Heart left ventricle (tissue), 16 donors: ENCODE data around the gene ZNF512B. TPM values are rescaled to one million over a fixed set of nuclear protein-coding genes. Genes with fewer than 3 reads are reported as not detected.
A peak's percentile ranks its signal among the peaks of the same experiment; 100 is the strongest.
"Not testable (repeated sequence)": the region's sequence is repeated elsewhere in the genome, so short reads cannot be mapped to it uniquely, and the experiment has no call there.

Experiments
- ATAC-seq, 4 donors: fragments of 200-7000 bp; cut with Tn5 transposase; one replicate each; pipeline ENCODE4 v1.9.1; 2020 to 2022; ENCODE audit warnings: moderate library complexity in 4 of 4, mild to moderate bottlenecking in 3 of 4, moderate number of reproducible peaks in 1 of 4
- DNase-seq, 5 donors: peaks; one replicate each; pipeline ENCODE4 v3.0.0-alpha.2; 2020
- H3K27ac ChIP-seq, 12 donors: fragments of 200-600 bp; sonication (generic) in 4 of 12; one replicate each; pipeline versions ENCODE4 v1.5.0 to v1.8.0; 2016 to 2022; ENCODE audit warnings: mild to moderate bottlenecking in 2 of 12
- H3K27me3 ChIP-seq, 9 donors: fragments of 200-600 bp; sonication (generic) in 2 of 9; one replicate each; pipeline versions ENCODE4 v1.5.1 to v1.8.0; 2016 to 2022; ENCODE audit warnings: mild to moderate bottlenecking in 3 of 9
- H3K36me3 ChIP-seq, 9 donors: fragments of 200-600 bp; sonication (generic) in 2 of 9; one replicate each; pipeline versions ENCODE4 v1.5.0 to v1.8.0; 2018 to 2022; ENCODE audit warnings: mild to moderate bottlenecking in 2 of 9
- H3K4me1 ChIP-seq, 12 donors: fragments of 200-600 bp; sonication (generic) in 4 of 12; one replicate each; pipeline versions ENCODE4 v1.5.0 to v1.8.0; 2016 to 2022; ENCODE audit warnings: mild to moderate bottlenecking in 3 of 12
- H3K4me3 ChIP-seq, 12 donors: fragments of 200-600 bp; sonication (generic) in 4 of 12; one replicate each; pipeline versions ENCODE4 v1.5.0 to v1.8.0; 2017 to 2022; ENCODE audit warnings: mild to moderate bottlenecking in 9 of 12, moderate library complexity in 4 of 12
- H3K9me3 ChIP-seq, 12 donors: fragments of 200-600 bp; sonication (generic) in 4 of 12; one replicate each; pipeline versions ENCODE4 v1.5.0 to v1.8.0; 2016 to 2022; ENCODE audit warnings: mild to moderate bottlenecking in 1 of 12
- POLR2A ChIP-seq, 2 donors: fragments of 450-650 bp; IDR thresholded peaks; one replicate each; pipeline ENCODE4 v1.6.1; 2017; ENCODE audit warnings: antibody characterized with exemption in 2 of 2, mild to moderate bottlenecking in 2 of 2, moderate library complexity in 2 of 2
- WGBS, 4 donors: extraction: QIAGEN DNeasy Blood & Tissue Kit in 2 of 4; methylation state at CpG; one replicate each; pipeline versions ENCODE4 v1.1.5 to v1.1.7; 2013 to 2018; 5-methylcytosine and 5-hydroxymethylcytosine counted together
- intact Hi-C, 10 donors: fragments of 100-400 bp; cut with DNase I; formaldehyde crosslinking; loops; one replicate each; pipeline versions ENCODE4 v1.11.1 to v1.14.2; 2022
- polyA plus RNA-seq, 2 donors: library from polyadenylated mRNA; stranded (reverse); fragments of 200-250 nt; gene quantifications; one replicate each; pipeline ENCODE4 v1.2.3, GENCODE V29; 2013
- total RNA-seq, 9 donors: library from RNA; depleted of rRNA in 2 of 9; stranded (reverse); fragments of >200 nt in 2 of 9; fragmentation: NEBNext Ultra II Directional in 3 of 9; extraction: Animal tissue kit (Norgen Biotek cat#: 25700) in 3 of 9; gene quantifications; one replicate each; pipeline versions ENCODE4 v1.1.0 to v1.2.4, GENCODE V29; 2016 to 2023
- TF ChIP-seq, protein P1 (sequence below), 12 donors: fragments of 200-600 bp; sonication (generic) in 4 of 12; IDR thresholded peaks; one replicate each; pipeline versions ENCODE4 v1.5.0 to v1.8.0; 2018 to 2022; ENCODE audit warnings: antibody characterized with exemption in 12 of 12, mild to moderate bottlenecking in 5 of 12
- donor health status: ischemic (EF 13 %, LVEDD 7.1; RV severe dilation, severe dysfunction).
- donor health status: healthy with polysubstance abuse.
- donor health status: DM: no; HTN: yes; CAD: no.
- donor health status: DM: no; HTN: no; CAD: no.
- donor health status: ischemic (EF 25% LVEDD 6.9; RV normal size, moderate dysfunction).
- donor health status: ischemic (EF 25% LVEDD 5.7; RV mildly dilated, moderate dysfunction).
- donor health status: healthy.
- donor health status: DM: yes; HTN: yes; CAD: no.
- donor health status: ischemic (EF 35%, LVEDD 5.7; RV mildly dilated, moderate dysfunction).
- donor health status: nonischemic (EF 11% LVEDD 7.7; RV severe dilation, severe dysfunction).
- donor health status: DM: yes; HTN: yes; CAD: no.
- donor health status: PGD.
- donor health status: ischemic (EF 29% LVEDD 5.4; RV normal size, mild dysfunction).
- donor health status: nonischemic (EF 23%, LVEDD 6.1; RV moderate dilation, normal function).

Gene ZNF512B
- total and polyA plus RNA-seq, 11 donors: 7.3 to 15.9 (median 12.0) TPM

DNA sequence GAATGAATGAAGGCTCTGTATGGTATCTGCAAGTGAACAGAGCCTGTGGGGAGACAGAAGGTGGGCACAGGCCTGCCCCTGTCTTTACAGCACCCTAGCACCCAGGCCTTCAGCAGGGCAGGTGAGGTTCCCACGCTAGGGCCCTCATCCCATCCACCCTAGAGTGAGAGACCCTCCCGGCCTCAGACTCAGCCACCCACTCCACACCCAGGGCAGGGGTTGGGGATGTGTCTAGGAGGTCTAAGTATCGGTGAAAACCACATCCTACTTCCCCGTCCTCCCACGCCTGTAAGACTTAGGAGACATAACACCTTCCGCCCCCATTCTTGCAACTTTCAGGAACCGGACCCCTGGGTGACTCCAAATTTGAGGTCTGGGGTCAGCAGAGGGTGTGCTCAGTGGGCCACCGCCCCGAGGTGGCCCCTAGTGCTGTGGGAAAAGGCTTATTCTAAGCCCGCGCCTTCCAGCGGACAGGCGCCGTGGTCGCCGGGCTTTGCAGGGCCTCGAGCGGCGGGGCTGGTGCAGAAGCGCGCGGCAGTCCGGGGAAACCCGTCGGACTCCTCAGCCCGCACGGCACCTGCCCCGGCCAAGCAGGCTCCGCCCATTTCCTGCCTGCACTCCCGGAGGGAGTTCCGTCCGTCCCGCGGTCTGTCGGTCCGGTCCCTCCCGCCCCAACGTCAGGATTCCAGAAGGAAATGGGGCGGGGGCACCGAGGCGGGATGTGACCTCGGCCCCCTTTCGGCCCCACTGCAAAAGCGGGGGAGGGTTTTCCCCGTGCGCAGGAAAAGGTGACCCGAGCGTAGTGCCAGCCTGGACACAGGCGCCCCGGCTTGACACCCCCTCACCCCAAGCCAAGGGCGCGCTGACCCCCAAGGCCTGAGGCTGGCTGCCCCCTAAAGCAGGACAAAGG is 8.8 kb upstream of the ZNF512B start:
- Histone ChIP-seq H3K9me3 (no peaks in the 10 kb centered on the region), H3K36me3 (peaks cover 0 to 12% (median 7%) of the 10 kb centered on the region in 9 donors), H3K4me3 (peak overlapping the region; percentile 33 to 100 (median 62)), H3K27ac (peak overlapping the region; percentile 58 to 93 (median 83)), H3K27me3 (no peaks in the 10 kb centered on the region), H3K4me1 (peaks cover 7 to 53% (median 38%) of the 10 kb centered on the region in 12 donors)
- peak; percentile 81 to 88 (median 86) for DNase-seq
- intact Hi-C loops: loop anchor here in 7 of 10 donors (5.0 to 10.0 kb wide), 6 partner anchors 64 to 364 kb away; partner anchors contain the start of gene TNFRSF6B (in 1 of the 7)
- peak in 3 of 4 donors; percentile 25 to 56 (median 30) for ATAC-seq
- WGBS, 4 donors: 9 to 18% (median 12%) methylated on average over 26 to 52 of the region's 52 CpGs
- TF ChIP-seq POLR2A (IDR thresholded peaks at IDR 0.05): peak in 1 of 2 donors; percentile 20
- TF ChIP-seq, protein P1, sequence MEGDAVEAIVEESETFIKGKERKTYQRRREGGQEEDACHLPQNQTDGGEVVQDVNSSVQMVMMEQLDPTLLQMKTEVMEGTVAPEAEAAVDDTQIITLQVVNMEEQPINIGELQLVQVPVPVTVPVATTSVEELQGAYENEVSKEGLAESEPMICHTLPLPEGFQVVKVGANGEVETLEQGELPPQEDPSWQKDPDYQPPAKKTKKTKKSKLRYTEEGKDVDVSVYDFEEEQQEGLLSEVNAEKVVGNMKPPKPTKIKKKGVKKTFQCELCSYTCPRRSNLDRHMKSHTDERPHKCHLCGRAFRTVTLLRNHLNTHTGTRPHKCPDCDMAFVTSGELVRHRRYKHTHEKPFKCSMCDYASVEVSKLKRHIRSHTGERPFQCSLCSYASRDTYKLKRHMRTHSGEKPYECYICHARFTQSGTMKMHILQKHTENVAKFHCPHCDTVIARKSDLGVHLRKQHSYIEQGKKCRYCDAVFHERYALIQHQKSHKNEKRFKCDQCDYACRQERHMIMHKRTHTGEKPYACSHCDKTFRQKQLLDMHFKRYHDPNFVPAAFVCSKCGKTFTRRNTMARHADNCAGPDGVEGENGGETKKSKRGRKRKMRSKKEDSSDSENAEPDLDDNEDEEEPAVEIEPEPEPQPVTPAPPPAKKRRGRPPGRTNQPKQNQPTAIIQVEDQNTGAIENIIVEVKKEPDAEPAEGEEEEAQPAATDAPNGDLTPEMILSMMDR (IDR thresholded peaks at IDR 0.05): peak in 1 of 12 donors; percentile 1

DNA sequence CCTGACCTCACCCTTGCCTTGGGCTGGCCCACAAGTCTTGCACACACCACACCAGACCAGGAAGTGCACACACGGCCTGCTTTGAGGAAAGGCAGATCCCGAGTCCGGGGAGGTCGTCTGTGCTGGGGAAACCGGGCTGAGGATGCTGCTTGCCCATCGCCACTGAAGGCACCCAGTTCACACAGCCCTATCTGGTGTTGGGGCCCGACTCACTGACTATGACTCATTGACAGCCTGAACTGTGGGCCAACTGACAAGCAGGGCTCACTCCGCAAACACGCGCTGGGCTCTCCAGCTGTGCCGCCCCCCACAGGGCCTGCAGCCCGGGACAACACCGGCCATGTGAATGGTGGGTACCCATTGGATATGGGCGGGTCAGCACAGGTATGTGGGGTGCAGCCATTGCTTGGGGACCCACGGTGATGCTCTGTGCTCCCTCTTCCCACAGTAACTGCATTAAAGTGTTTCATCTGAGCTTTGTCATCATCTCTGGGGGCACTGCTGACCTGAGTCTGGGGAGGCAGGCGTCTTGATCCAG is 8.1 kb upstream of the ZNF512B start:
- TF ChIP-seq POLR2A (IDR thresholded peaks at IDR 0.05): no peak
- TF ChIP-seq, protein P1 (IDR thresholded peaks at IDR 0.05): no peak
- no peaks in the 10 kb centered on the region for H3K27me3 ChIP-seq
- no peaks in the 10 kb centered on the region for H3K9me3 ChIP-seq
- ATAC-seq: no peak
- H3K4me1 ChIP-seq: peaks cover 7 to 56% (median 40%) of the 10 kb centered on the region in 12 donors
- 71 to 80% (median 78%) methylated on average over 7 to 16 of the region's 16 CpGs for WGBS, 4 donors
- peak in 3 of 5 donors; percentile 16 to 48 (median 19) for DNase-seq
- peaks cover 0 to 4% (median under 1%) of the 10 kb centered on the region in 9 donors for H3K36me3 ChIP-seq
- peak overlapping the region in 3 of 12 donors; percentile 81 to 93 (median 88) for H3K27ac ChIP-seq
- intact Hi-C loops: loop anchor here in 7 of 10 donors (5.0 to 10.0 kb wide), 6 partner anchors 63 to 363 kb away; partner anchors contain the start of gene TNFRSF6B (in 1 of the 7)
- peak overlapping the region in 1 of 12 donors; percentile 97 for H3K4me3 ChIP-seq

DNA sequence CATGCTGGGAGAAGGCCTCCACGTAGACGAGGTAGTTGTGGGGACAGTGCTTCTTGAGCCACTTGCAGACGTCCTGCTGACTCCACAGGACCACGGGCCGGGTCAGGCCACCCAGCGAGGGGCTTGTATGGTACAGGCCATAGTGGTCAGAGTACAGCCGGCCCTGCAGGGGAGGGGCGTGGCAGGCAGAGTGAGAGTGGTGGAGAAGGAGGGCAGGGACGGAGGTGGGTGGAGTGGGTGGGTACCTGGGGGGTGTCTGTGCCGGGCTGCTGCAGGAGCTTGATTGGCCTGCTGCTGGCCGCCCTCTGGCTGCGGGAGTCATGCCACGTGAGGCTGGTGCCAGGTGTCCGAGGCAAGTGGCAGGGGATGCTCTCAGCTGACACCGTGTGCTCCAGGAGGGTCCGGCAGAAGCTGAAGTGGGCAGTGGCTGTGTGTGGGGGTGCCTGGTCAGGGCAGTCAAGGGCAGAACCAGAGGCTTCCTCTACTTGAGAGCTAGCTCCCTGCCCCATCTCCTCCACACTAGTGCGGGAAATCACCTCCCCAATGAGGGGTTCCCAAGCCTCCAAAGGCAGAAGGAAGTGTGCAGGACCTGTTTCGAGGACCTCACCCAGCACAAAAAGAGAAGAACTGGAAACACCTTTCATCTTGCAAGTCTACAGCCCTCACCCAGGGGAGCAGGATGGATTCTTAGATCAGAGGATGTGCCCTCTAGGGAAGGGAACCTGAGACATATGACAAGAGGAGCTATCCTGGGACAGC is 7.4 kb upstream of the ZNF512B start:
- DNase-seq (peak in 3 of 5 donors; percentile 8 to 60 (median 16)), ATAC-seq (no peak)
- 83 to 92% (median 89%) methylated on average over 17 to 18 of the region's 18 CpGs for WGBS, 4 donors
- intact Hi-C loops: loop anchor here in 7 of 10 donors (5.0 to 10.0 kb wide), 6 partner anchors 62 to 362 kb away; partner anchors contain the start of gene TNFRSF6B (in 1 of the 7)
- H3K27ac ChIP-seq: peak overlapping the region in 1 of 12 donors; percentile 88
- no peak overlapping the region for H3K4me3 ChIP-seq
- no peaks in the 10 kb centered on the region for H3K36me3 ChIP-seq
- peaks cover 7 to 50% (median 37%) of the 10 kb centered on the region in 12 donors for H3K4me1 ChIP-seq
- TF ChIP-seq, protein P1 (IDR thresholded peaks at IDR 0.05): no peak
- TF ChIP-seq POLR2A (IDR thresholded peaks at IDR 0.05): no peak
- H3K27me3 ChIP-seq: no peaks in the 10 kb centered on the region
- H3K9me3 ChIP-seq: no peaks in the 10 kb centered on the region

DNA sequence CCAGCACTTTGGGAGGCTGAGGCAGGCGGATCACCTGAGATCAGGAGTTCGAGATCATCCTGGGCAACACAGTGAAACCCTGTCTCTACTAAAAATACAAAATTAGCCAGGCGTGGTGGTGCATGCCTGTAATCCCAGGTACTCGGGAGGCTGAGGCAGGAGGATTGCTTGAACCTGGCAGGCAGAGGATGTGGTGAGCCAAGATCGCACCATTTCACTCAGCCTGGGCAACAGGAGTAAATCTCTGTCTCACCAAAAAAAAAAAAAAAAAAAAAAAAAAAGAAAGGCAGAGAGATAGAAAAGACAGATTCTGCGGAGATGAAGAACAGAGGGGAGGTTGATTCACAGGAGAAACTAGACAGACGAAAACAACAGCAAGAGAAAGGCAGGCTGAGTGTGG is 6.8 kb upstream of the ZNF512B start:
- not testable (repeated sequence) for H3K27me3 ChIP-seq, H3K27ac ChIP-seq, H3K9me3 ChIP-seq, DNase-seq, H3K36me3 ChIP-seq, H3K4me3 ChIP-seq, ATAC-seq
- intact Hi-C loops: loop anchor here in 7 of 10 donors (5.0 to 10.0 kb wide), 6 partner anchors 62 to 362 kb away; partner anchors contain the start of gene TNFRSF6B (in 1 of the 7)
- H3K4me1 ChIP-seq: peaks cover 3 to 47% (median 30%) of the 10 kb centered on the region in 12 donors
- 92 to 97% (median 94%) methylated on average over 7 of the region's 7 CpGs for WGBS, 4 donors
